LNCAP (cell line): ENCODE data around the gene TSPY2.
"Not testable (repeated sequence)": the region's sequence is repeated elsewhere in the genome, so short reads cannot be mapped to it uniquely, and the experiment has no call there.

Experiments used
- CTCF ChIP-seq: fragments of 450-650 bp; IDR thresholded peaks from 2 replicates; pipeline ENCODE4 v1.5.1; 2017; ENCODE audit warnings: mild to moderate bottlenecking

The TSPY2 gene

GRCh38 chrY:6245923-6246322 is at the start of gene TSPY2:
TSPY2 (plus strand) TSS chrY:6246223; CDS start chrY:6246269, 46 bp downstream.
- not testable (repeated sequence) for TF ChIP-seq CTCF
